ENCODE data around the gene TMEM259. TPM values are rescaled to one million over a fixed set of nuclear protein-coding genes. Genes with fewer than 3 reads are reported as not detected.

The TMEM259 gene
- total and polyA plus RNA-seq, 9 of the 15 experiments (the other 6 are each of a cell fraction or from before 2014, with no cell fraction given): 0.52 to 231 (median 63.6) TPM

- TF ChIP-seq, protein P1, sequence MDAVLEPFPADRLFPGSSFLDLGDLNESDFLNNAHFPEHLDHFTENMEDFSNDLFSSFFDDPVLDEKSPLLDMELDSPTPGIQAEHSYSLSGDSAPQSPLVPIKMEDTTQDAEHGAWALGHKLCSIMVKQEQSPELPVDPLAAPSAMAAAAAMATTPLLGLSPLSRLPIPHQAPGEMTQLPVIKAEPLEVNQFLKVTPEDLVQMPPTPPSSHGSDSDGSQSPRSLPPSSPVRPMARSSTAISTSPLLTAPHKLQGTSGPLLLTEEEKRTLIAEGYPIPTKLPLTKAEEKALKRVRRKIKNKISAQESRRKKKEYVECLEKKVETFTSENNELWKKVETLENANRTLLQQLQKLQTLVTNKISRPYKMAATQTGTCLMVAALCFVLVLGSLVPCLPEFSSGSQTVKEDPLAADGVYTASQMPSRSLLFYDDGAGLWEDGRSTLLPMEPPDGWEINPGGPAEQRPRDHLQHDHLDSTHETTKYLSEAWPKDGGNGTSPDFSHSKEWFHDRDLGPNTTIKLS (IDR thresholded peaks at IDR 0.05; ENCODE audit: borderline replicate concordance, low read depth): no peak
- TF ChIP-seq PTBP1 (IDR thresholded peaks at IDR 0.05; ENCODE audit: low read depth, low read length): no peak
- no peak for TF ChIP-seq SRSF9 (IDR thresholded peaks at IDR 0.05; ENCODE audit: borderline replicate concordance, low read depth, low read length)
- TF ChIP-seq POLR2AphosphoS5 (IDR thresholded peaks at IDR 0.05; ENCODE audit: control insufficient read depth, insufficient read depth, low read depth, low read length): no peak
- TF ChIP-seq CBX5 (IDR thresholded peaks at IDR 0.05; ENCODE audit: borderline replicate concordance, low read depth): no peak
Measured at GRCh38 chr19:1015782-1016646, 4.9 kb downstream of the TMEM259 start (continued).

DNA sequence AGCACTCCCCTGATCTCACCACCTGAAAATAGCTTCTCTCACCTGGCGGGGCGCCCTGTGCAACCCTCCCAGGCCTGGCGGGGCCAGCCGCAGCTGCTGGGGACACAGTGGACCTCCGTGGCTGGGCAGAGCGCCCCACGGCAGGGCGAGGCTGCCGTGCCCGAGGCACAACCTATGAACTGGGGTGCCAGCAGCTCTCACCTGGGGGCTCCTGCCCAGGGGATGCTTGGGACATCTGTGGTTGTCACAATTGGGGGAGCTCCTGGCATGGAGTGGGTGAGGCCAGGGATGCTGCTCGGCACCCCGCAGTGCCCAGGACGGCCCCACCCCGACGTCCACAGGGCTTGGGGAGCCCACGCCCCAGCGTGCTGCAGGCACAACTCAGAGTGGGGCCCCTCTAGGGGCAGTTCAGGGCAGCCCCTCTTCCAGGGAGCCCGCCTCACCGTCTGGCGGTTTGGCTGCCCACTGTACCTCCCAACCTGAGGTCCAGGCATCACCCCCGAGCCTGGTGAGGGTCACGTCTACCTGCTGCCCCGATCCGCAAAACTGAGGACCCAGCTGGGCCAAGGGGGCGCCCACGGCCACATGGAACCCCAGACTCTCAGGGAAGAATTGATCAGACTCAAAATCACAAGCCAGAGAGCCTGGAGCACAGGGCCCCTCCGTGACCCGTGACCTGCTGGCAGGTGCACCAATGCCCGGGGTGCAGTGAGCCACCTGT, 5.7 kb downstream of the TMEM259 start:
- Histone ChIP-seq H3K4me2 (ENCODE audit: insufficient read depth, low read length) (no peak overlapping the region), H2AFZ (ENCODE audit: low read depth, low read length) (no peak overlapping the region), H3K4me1 (replicated peaks in 1 of 2; ENCODE audit: control insufficient read depth in 2 of 2, insufficient read depth in 2 of 2, low read length in 2 of 2) (peaks cover 23 to 92% of the 10 kb centered on the region in 2 experiments), H3K27me3 (ENCODE audit: control insufficient read depth in 2 of 2, insufficient read depth in 2 of 2, low read length in 2 of 2) (no peaks in the 10 kb centered on the region), H3K9me3 (replicated peaks; ENCODE audit: control insufficient read depth, insufficient read depth, low read depth, low read length) (no peaks in the 10 kb centered on the region), H3K9ac (ENCODE audit: insufficient read depth in 1 of 2, low read depth in 2 of 2, low read length in 2 of 2) (peak overlapping the region in 1 of 2 experiments; percentile 78; a peak in 2 of 4 replicates), H3K27ac (ENCODE audit: extremely low read depth, low read depth, low read length) (no peak overlapping the region), H4K20me1 (replicated peaks; ENCODE audit: control insufficient read depth, insufficient read depth, low read length) (peaks cover 46% of the 10 kb centered on the region), H3K36me3 (ENCODE audit: control insufficient read depth, insufficient read depth, low read length) (peaks cover 91% of the 10 kb centered on the region; the same call in 2 of the 3 replicates), H3K4me3 (no peak overlapping the region), H3K9me1 (ENCODE audit: control insufficient read depth, insufficient read depth, low read length) (peaks cover 16% of the 10 kb centered on the region), H3K79me2 (ENCODE audit: control insufficient read depth, insufficient read depth, low read length) (peaks cover 71% of the 10 kb centered on the region)
- 93% methylated on average over 13 of the region's 29 CpGs for WGBS (ENCODE audit: insufficient coverage, low coverage, missing lambda C conversion rate)
- ATAC-seq: no peak
- TF ChIP-seq RBFOX2 (IDR thresholded peaks at IDR 0.05; ENCODE audit: low read depth, low read length) (peak; percentile 45; the same call in 1 of the 2 replicates), ZNF766 (CRISPR knock-in tag; conservative IDR thresholded peaks at IDR 0.05) (no peak), POLR2G (IDR thresholded peaks at IDR 0.05; ENCODE audit: low read depth, low read length) (peak; percentile 51; the same call in 1 of the 2 replicates), RBM22 (IDR thresholded peaks at IDR 0.05; ENCODE audit: low read depth, low read length, poor library complexity, severe bottlenecking) (peak; percentile 30)
- no peak for DNase-seq (ENCODE audit: extremely low read depth in 1 of 4, low spot score in 3 of 4)
- intact Hi-C loops (cut with micrococcal nuclease): no loop called here
- ChIA-PET CTCF (ENCODE audit: low intra/inter-chr PET ratio) (no interaction called here), POLR2A (interaction anchor here (0.8 to 1.6 kb wide), 2 partner anchors 11 to 13 kb away, joined by 3 to 5 read pairs; no protein-coding TSS in a partner anchor)
- no TSS peak for BruUV-seq (replicated peaks)
- in situ Hi-C loops (cut with MboI): no loop called here
- FAIRE-seq: no peak
